ENCODE results near the gene ALCAM.

The ALCAM gene

DNA sequence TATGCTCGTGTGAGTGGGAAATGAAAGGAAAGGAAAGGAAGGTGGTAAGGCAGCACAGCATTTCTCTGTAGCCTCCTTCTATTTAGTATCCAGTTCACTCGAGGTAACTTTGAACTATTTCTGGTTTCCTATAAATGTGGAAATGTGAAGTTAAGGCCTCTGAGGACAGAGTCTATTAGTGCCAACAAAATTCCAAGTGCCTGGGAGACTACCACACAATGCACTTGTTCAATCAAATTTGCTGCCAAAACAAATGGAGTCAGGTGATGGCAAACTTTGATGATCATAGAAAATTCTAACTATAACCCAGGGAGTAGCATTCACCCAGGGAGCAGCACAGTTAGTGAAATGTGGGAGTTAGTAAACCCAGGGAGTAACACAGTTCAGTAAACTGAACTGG, 155.1 kb downstream of the ALCAM start:
- TF ChIP-seq, protein P1, sequence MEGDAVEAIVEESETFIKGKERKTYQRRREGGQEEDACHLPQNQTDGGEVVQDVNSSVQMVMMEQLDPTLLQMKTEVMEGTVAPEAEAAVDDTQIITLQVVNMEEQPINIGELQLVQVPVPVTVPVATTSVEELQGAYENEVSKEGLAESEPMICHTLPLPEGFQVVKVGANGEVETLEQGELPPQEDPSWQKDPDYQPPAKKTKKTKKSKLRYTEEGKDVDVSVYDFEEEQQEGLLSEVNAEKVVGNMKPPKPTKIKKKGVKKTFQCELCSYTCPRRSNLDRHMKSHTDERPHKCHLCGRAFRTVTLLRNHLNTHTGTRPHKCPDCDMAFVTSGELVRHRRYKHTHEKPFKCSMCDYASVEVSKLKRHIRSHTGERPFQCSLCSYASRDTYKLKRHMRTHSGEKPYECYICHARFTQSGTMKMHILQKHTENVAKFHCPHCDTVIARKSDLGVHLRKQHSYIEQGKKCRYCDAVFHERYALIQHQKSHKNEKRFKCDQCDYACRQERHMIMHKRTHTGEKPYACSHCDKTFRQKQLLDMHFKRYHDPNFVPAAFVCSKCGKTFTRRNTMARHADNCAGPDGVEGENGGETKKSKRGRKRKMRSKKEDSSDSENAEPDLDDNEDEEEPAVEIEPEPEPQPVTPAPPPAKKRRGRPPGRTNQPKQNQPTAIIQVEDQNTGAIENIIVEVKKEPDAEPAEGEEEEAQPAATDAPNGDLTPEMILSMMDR (IDR thresholded peaks at IDR 0.05; ENCODE audit: low read depth, low read length, missing control alignments), result no peak
- Histone ChIP-seq H3K4me3 (ENCODE audit: low read depth, low read length) (no peak overlapping the region), H3K27ac (no peak overlapping the region), H3K27me3 (replicated peaks) (no peaks in the 10 kb centered on the region), H3K36me3 (replicated peaks) (peaks cover 3% of the 10 kb centered on the region)
- in situ Hi-C loops (cut with HindIII; ENCODE audit: low pct_ligation_motif_present, low sequenced_read_pairs), result no loop called here
- DNase-seq, result no peak

DNA sequence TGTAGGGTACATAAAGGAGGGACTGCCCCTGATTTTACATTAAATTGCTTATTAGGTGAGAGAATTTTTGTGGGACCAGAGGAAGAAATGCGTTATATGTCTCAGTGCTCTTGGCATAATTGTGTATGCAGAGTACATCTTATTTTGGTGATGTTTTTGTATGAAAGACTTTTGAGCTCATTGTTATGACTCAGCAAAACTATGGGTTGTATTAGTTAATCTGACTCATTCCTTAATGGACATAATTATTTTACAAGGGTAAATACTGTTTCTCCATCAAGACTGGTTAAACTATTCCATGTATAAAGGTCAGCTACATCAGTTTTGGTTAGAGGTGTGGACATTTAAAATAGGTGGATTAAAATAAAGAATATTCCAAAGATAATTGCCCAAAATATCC, 156.8 kb downstream of the ALCAM start:
- Histone ChIP-seq H3K36me3 (replicated peaks) (peaks cover 3% of the 10 kb centered on the region), H3K27me3 (replicated peaks) (no peaks in the 10 kb centered on the region), H3K4me3 (ENCODE audit: low read depth, low read length) (no peak overlapping the region), H3K27ac (no peak overlapping the region)
- in situ Hi-C loops (cut with HindIII; ENCODE audit: low pct_ligation_motif_present, low sequenced_read_pairs), result no loop called here
- TF ChIP-seq, protein P1 (IDR thresholded peaks at IDR 0.05; ENCODE audit: low read depth, low read length, missing control alignments), result no peak
- DNase-seq, result no peak

DNA sequence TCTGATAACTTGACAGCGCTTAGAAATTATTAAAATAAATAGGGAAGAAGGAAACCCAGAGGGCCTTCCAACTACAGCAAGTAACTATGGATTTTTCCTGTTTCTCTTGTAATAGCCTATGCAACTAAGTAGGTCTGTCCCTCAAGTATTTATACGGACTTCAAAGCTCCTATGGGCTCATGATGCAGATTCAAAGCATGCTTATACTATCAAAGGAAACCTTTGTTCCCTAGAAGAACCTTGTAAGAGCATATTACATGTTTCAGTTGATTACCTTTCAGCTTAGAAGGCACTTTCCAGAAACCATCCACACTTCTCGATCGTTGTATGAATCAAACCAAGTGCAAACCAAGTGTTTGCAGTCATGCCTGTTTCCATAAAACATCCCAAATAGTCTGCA, 158.8 kb downstream of the ALCAM start:
- Histone ChIP-seq H3K27ac (no peak overlapping the region), H3K27me3 (replicated peaks) (no peaks in the 10 kb centered on the region), H3K36me3 (replicated peaks) (peaks cover 3% of the 10 kb centered on the region), H3K4me3 (ENCODE audit: low read depth, low read length) (no peak overlapping the region)
- in situ Hi-C loops (cut with HindIII; ENCODE audit: low pct_ligation_motif_present, low sequenced_read_pairs), result no loop called here
- TF ChIP-seq, protein P1 (IDR thresholded peaks at IDR 0.05; ENCODE audit: low read depth, low read length, missing control alignments), result no peak
- DNase-seq, result no peak

DNA sequence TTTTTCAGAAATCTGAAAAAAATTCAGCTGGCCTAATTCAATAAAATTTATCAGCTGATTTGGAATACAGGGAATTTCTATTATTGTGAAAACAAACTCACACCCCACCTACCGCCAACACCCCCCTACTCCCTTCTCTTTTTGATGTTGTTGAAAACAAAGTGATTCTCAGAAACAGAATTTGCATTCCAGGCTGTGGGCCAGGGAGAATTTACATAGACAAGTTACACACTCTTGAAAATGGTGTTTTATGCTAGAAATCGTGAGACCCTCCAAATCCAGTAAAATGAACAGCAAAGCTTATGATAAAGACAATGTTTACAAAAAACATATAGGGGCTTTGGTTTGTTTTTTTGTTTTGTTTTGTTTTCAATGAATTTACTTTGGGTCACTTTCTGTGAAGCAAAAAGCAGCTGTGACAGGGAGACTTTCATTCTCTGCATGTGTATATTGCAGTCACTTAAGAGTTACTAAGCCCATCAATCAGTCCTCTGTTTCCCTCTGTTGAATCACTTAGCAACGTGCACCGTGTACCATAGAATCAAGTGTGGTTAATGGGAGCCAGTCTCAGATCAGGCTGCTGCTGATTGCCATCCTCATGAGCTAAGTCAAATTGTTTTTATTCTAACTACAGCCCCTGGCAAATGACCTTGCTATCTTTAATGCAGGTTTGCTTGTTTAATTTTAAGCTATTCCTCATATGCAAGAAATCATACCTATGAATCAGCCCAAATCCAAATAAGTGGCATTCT, 159.8 kb downstream of the ALCAM start:
- in situ Hi-C loops (cut with HindIII; ENCODE audit: low pct_ligation_motif_present, low sequenced_read_pairs), result no loop called here
- H3K27ac ChIP-seq, result no peak overlapping the region
- no peak overlapping the region for H3K4me3 ChIP-seq (ENCODE audit: low read depth, low read length)
- H3K27me3 ChIP-seq (replicated peaks), result no peaks in the 10 kb centered on the region
- peaks cover 3% of the 10 kb centered on the region for H3K36me3 ChIP-seq (replicated peaks)
- no peak for DNase-seq
- TF ChIP-seq, protein P1 (IDR thresholded peaks at IDR 0.05; ENCODE audit: low read depth, low read length, missing control alignments), result no peak

DNA sequence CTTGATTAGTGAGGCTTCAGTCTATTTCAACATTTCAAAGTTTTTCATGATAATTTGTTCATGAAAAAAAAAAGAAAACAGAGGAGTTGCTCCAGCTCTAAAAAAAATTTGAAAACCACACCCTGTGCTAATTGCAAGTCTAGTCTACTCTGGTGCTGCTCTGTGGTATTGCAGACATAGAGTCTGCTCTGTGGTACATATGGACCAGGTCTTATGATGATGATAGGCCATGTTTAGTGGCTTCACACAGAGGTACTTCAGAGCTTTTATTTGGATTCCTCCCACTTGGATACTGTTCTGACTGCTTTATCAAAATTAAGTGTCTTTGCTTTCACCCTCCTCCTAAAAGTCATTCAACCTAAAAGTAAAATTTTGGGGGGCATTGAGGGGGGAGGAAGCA, 160.8 kb downstream of the ALCAM start:
- Histone ChIP-seq H3K36me3 (replicated peaks) (peaks cover 3% of the 10 kb centered on the region), H3K27ac (no peak overlapping the region), H3K4me3 (ENCODE audit: low read depth, low read length) (no peak overlapping the region), H3K27me3 (replicated peaks) (no peaks in the 10 kb centered on the region)
- no peak for DNase-seq
- in situ Hi-C loops (cut with HindIII; ENCODE audit: low pct_ligation_motif_present, low sequenced_read_pairs), result no loop called here
- TF ChIP-seq, protein P1 (IDR thresholded peaks at IDR 0.05; ENCODE audit: low read depth, low read length, missing control alignments), result no peak

DNA sequence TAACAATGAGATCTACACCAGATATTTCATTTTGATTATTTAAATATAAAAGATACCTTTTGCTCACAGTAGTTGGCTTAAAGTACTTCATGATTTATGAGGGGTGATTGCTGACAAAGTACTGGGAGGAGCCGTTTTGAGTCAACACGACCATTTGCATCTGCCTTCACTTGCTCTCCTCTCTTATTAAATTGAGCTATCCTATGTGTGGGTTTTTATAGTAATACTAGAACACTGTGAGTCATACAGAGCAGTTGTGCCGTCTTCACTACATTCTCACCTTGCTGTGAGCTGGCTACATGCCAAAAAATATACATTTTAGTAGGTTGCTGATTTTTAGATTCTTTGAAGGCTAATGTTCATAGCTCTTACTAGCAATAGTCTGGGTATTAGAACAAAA, 161.2 kb downstream of the ALCAM start:
- in situ Hi-C loops (cut with HindIII; ENCODE audit: low pct_ligation_motif_present, low sequenced_read_pairs), result no loop called here
- no peak for DNase-seq
- H3K36me3 ChIP-seq (replicated peaks), result peaks cover 3% of the 10 kb centered on the region
- TF ChIP-seq, protein P1 (IDR thresholded peaks at IDR 0.05; ENCODE audit: low read depth, low read length, missing control alignments), result no peak
- no peaks in the 10 kb centered on the region for H3K27me3 ChIP-seq (replicated peaks)
- H3K4me3 ChIP-seq (ENCODE audit: low read depth, low read length), result no peak overlapping the region
- H3K27ac ChIP-seq, result no peak overlapping the region
